DOHH2 (cell line): ENCODE measurements around the gene ARL4D.

ENCODE experiments used
- H3F3A ChIP-seq: fragments of 200-600 bp; sonication (generic), shearing (Covaris generic); 2 replicates; pipeline ENCODE4 v1.6.0; 2016; ENCODE audit warnings: antibody characterized with exemption, mild to moderate bottlenecking; ENCODE audit not compliant: control insufficient read depth, insufficient read depth
- H3K27ac ChIP-seq: fragments of 200-600 bp; sonication (generic); 2 replicates; pipeline ENCODE4 v1.5.1; 2014; ENCODE audit warnings: low read depth, mild to moderate bottlenecking, low read length, moderate library complexity
- H3K27me3 ChIP-seq: fragments of 200-600 bp; sonication (generic); 2 replicates; pipeline ENCODE4 v1.6.1; 2014; ENCODE audit warnings: mild to moderate bottlenecking, low read length, mixed read lengths; ENCODE audit not compliant: control insufficient read depth
- H3K36me3 ChIP-seq: fragments of 200-600 bp; sonication (generic); 2 replicates; pipeline ENCODE4 v1.6.1; 2014; ENCODE audit warnings: mild to moderate bottlenecking, low read length, moderate library complexity, mixed read lengths; ENCODE audit not compliant: control insufficient read depth
- H3K4me1 ChIP-seq: fragments of 200-600 bp; sonication (generic); 2 replicates; pipeline ENCODE4 v1.6.1; 2014; ENCODE audit warnings: mild to moderate bottlenecking, low read length, mixed read lengths; ENCODE audit not compliant: control insufficient read depth
- H3K4me2 ChIP-seq: fragments of 200-600 bp; sonication (generic); 2 replicates; pipeline ENCODE4 v1.6.0; 2014; ENCODE audit warnings: mild to moderate bottlenecking, low read length, moderate library complexity
- H3K4me3 ChIP-seq: fragments of 200-600 bp; sonication (generic); 2 replicates; pipeline ENCODE4 v1.5.1; 2014; ENCODE audit warnings: mild to moderate bottlenecking, low read length, mixed read lengths
- H3K79me2 ChIP-seq: fragments of 200-600 bp; sonication (generic); 2 replicates; pipeline ENCODE4 v1.6.1; 2014; ENCODE audit warnings: mild to moderate bottlenecking, low read length, mixed read lengths; ENCODE audit not compliant: control insufficient read depth
- H3K9me2 ChIP-seq: fragments of 200-600 bp; sonication (generic); replicated peaks from 2 replicates; pipeline ENCODE4 v1.6.1; 2014; ENCODE audit warnings: mild to moderate bottlenecking, low read length, mixed read lengths; ENCODE audit not compliant: control insufficient read depth
- H3K9me3 ChIP-seq: fragments of 200-600 bp; sonication (generic); 2 replicates; pipeline ENCODE4 v1.6.1; 2014; ENCODE audit warnings: antibody characterized with exemption, low read length, mixed read lengths; ENCODE audit not compliant: control insufficient read depth, insufficient read depth
- H4K20me1 ChIP-seq: fragments of 200-600 bp; sonication (generic); 2 replicates; pipeline ENCODE4 v1.6.0; 2014; ENCODE audit warnings: low read depth, mild to moderate bottlenecking, antibody characterized with exemption, low read length, moderate library complexity; ENCODE audit not compliant: control insufficient read depth, insufficient read depth
- CTCF ChIP-seq: fragments of 200-600 bp; sonication (generic); IDR thresholded peaks from one replicate; pipeline ENCODE4 v1.5.1; 2014; ENCODE audit warnings: antibody characterized with exemption, mild to moderate bottlenecking, low read depth, low read length; ENCODE audit not compliant: poor library complexity, severe bottlenecking
- EZH2phosphoT487 ChIP-seq: fragments of 200-600 bp; sonication (generic); IDR thresholded peaks from 2 replicates; pipeline ENCODE4 v1.6.1; 2017; ENCODE audit warnings: borderline replicate concordance, mild to moderate bottlenecking, antibody characterized with exemption, low read length, moderate library complexity, mixed read lengths

The ARL4D gene

GRCh38 chr17:43369986-43370385 is 28.8 kb upstream of the ARL4D start:
- Histone ChIP-seq H3K36me3 (no peaks in the 10 kb centered on the region), H3K4me1 (peaks cover 59% of the 10 kb centered on the region), H3K4me2 (peak overlapping the region; percentile 85; the same call in 1 of the 2 replicates), H4K20me1 (peaks cover 3% of the 10 kb centered on the region; the same call in 1 of the 2 replicates), H3K9me3 (no peaks in the 10 kb centered on the region), H3K79me2 (no peaks in the 10 kb centered on the region), H3F3A (peaks cover 18% of the 10 kb centered on the region), H3K9me2 (no peaks in the 10 kb centered on the region), H3K27me3 (peaks cover 35% of the 10 kb centered on the region), H3K27ac (no peak overlapping the region), H3K4me3 (no peak overlapping the region)
- TF ChIP-seq EZH2phosphoT487 (no peak), CTCF (no peak)

- no peak overlapping the region for H3K4me3 ChIP-seq
- peaks cover 55% of the 10 kb centered on the region for H3K4me1 ChIP-seq
- peaks cover 43% of the 10 kb centered on the region for H3K27me3 ChIP-seq
- TF ChIP-seq EZH2phosphoT487, result no peak
- no peak for TF ChIP-seq CTCF
- peaks cover 3% of the 10 kb centered on the region; the same call in 1 of the 2 replicates for H4K20me1 ChIP-seq
- H3K27ac ChIP-seq, result no peak overlapping the region
- peaks cover 18% of the 10 kb centered on the region for H3F3A ChIP-seq
- no peaks in the 10 kb centered on the region for H3K36me3 ChIP-seq
- no peak overlapping the region for H3K4me2 ChIP-seq
- no peaks in the 10 kb centered on the region for H3K9me3 ChIP-seq
- H3K9me2 ChIP-seq, result no peaks in the 10 kb centered on the region
- H3K79me2 ChIP-seq, result no peaks in the 10 kb centered on the region
Observed at GRCh38 chr17:43371227-43371821, 27.5 kb upstream of the ARL4D start.

GRCh38 chr17:43372273-43372911 is 26.4 kb upstream of the ARL4D start:
- H3K9me2 ChIP-seq, result no peaks in the 10 kb centered on the region
- peak overlapping the region; percentile 66 for H3K4me2 ChIP-seq

More at GRCh38 chr17:43372273-43372911, 26.4 kb upstream of the ARL4D start:
- Histone ChIP-seq H4K20me1 (peaks cover 3% of the 10 kb centered on the region; the same call in 1 of the 2 replicates), H3K27ac (no peak overlapping the region), H3K9me3 (no peaks in the 10 kb centered on the region), H3K4me1 (peaks cover 47% of the 10 kb centered on the region), H3K36me3 (no peaks in the 10 kb centered on the region), H3K79me2 (no peaks in the 10 kb centered on the region), H3K27me3 (peaks cover 45% of the 10 kb centered on the region), H3K4me3 (peak overlapping the region; percentile 38), H3F3A (peaks cover 18% of the 10 kb centered on the region)
- TF ChIP-seq EZH2phosphoT487 (no peak), CTCF (no peak)
